GM19455 (cell line): ENCODE results near the gene KDF1.
"Not testable (repeated sequence)": the region's sequence is repeated elsewhere in the genome, so short reads cannot be mapped to it uniquely, and the experiment has no call there.

Source experiments
- ATAC-seq: cut with Tn5 transposase; IDR thresholded peaks from one replicate; pipeline ENCODE4 v1.9.1; 2021; ENCODE audit not compliant: unreplicated experiment

KDF1 gene

DNA sequence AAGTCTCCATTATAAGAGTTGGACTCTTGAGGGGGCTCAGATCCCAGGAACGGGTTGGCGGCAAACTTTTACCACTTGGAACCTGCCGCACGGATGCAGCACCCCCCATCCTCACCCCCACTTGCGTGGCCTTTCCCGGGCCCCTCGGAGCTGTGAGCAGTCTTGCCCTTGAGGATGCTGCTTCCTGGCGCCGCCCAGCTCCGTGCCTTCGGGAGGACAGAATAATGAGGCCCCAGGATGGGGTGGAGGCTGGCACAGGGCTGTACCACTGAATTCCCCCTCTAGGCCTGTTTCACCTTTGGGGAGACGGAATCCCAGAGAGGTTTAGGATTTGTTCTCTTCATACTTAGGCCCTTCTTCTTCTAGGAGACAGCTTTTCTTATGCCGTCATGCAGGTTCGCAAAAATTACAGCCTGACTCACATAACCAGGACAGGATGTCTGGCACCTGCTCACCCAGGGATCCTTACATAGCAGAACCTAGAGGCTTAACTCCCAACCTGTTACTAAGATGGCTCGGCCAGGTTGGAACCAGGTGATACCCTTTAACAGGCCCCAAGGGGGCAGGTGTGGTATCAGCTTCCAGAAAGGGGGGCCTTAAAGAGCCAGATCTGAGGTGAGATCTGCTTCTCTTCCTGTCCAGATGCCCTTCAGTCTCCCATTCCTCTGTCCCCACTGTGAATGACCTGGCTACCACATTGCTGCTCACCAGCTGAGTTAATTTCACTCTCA is 34.7 kb upstream of the KDF1 start:
- ATAC-seq = no peak

DNA sequence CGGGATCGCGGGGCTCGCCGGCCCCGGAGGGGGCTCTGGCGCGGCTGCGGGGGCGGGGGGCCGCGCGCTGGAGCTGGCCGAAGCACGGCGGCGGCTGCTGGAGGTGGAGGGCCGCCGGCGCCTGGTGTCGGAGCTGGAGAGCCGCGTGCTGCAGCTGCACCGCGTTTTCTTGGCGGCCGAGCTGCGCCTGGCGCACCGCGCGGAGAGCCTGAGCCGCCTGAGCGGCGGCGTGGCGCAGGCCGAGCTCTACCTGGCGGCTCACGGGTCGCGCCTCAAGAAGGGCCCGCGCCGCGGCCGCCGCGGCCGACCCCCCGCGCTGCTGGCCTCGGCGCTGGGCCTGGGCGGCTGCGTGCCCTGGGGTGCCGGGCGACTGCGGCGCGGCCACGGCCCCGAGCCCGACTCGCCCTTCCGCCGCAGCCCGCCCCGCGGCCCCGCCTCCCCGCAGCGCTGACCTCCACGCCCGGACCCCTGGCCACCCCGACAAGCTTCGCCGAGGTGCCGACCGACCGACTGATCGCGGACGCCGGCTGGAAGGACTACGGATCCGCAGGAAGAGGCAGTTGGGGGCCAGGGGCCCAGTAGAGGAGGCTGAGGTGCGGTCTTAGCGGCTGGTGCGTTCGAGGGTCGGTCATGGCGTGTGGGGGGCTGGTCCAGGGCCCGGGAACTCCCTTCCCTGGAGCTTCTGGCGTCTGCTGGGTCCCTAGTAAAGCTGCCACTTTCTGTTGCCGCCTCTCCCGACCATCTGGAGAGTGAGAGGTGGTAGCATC is 33.9 kb upstream of the KDF1 start:
- ATAC-seq = no peak

DNA sequence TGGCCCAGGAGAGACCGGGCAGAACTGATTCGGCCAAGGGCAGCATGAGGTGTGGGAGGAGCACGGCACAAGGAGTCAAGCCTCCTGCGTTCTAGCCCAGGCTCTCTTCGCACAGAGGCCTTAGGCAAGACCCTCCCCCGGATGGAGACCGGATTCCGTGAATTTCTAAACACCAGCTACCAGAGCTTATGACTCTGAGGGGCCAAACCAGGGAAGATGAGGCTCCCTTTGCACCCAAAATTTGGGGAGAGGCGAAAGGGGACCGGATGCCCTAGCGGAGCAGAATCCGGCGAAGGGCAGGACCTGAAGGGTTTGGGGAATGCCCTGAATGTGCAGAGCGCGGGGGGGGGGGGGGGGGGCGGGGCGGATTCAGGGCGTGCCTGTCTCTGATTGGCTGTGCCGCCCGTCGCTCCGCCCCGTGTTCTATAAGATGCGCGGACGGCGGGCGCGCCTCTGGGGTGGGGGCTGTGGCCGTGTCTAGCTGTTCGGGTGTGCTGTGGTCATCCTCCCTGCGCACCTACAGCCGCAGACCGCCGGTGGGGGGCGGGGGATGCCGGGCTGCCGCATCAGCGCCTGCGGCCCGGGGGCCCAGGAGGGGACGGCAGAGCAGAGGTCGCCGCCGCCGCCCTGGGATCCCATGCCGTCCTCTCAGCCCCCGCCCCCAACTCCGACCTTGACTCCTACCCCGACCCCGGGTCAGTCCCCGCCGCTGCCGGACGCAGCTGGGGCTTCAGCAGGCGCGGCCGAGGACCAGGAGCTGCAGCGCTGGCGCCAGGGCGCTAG is 33.2 kb upstream of the KDF1 start, which contains the start of gene TRNP1:
TRNP1 (plus strand) TSS at position 456 of the 783 bp plus-strand sequence; CDS start at position 551, 95 bp downstream.
- ATAC-seq = no peak

DNA sequence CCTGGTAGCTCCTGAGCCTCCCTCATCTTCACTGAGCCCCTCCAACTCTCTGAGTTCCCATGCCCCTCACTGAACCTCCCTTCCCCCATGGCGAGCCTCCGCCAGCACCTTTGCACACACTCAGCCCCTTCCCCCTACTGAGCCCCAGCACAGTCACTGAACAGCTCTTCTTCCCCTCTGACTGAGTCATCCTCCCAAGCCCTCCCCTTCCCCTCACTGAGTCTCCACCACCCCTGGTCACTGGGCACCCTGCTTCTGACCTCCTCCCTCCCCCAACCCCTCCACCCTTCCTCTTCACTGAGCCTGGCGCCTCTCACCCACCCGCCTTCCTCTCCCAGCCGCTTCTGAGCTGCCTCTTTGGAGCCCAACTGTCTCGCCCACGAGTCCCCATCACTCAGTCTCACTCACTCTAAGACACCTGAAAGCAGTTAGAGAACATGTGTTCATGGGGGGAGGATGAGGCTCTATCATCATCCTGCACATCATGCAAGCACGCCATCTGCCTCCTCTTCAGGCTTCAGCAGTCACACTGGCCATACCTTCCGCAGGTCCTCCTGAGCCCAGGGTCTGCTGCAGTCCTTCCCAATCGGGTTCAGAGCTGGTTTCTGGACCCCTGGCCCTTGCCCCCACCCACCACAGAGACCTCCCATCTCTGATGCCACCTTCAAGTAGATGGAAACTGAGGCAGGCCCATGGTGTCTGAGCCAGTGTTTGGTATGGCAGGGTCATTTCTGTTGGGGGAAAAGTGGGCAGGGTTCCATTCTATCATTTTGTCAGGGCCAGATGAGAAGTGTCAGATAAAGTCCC is 31.2 kb upstream of the KDF1 start:
- ATAC-seq = no peak

DNA sequence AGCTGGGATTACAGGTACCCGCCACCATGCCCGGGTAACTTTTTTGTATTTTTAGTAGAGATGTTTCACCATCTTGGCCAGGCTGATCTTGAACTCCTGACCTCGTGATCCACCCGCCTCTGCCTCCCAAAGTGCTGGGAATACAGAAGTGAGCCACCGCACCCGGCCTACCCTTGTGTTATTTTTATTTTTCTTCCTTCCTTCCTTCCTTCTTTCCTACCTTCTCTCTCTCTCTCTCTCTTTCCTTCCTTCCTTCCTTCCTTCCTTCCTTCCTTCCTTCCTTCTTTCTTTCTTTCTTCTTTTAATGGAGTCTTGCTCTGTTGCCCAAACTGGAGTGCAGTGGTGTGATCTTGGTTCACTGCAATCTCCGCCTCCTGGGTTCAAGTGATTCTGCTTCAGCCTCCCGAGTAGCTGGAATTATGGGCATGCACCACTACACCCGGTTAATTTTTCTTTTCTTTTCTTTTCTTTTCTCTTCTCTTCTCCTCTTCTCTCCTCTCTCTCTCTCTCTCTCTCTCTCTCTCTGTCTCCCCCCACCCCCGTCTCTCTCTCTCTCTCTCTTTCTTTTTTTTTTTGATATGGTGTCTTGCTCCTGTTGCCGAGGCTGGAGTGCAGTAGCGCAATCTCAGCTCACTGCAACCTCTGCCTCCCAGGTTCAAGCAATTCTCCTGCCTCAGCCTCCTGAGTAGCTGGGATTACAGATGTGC is 29.3 kb upstream of the KDF1 start:
- ATAC-seq = not testable (repeated sequence)

DNA sequence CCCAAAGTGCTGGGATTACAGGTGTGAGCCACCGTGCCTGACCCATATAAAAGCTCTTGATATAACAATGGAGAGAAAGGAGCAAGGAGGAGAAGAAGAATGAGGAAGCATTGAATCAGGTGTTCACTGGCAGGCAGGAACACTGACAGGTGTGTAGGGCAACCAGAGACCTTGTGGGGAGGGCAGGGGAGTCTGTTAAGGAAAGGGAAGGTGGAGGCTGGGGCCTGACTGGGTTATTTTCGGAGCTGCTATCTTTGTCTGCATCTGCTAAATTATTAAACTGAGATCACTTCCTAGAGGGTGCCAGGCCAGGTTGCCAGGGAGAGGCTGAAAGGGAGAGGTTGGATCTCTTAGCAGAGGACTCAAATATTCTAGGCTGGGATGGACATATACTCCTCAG is 26.4 kb upstream of the KDF1 start:
- ATAC-seq = no peak

DNA sequence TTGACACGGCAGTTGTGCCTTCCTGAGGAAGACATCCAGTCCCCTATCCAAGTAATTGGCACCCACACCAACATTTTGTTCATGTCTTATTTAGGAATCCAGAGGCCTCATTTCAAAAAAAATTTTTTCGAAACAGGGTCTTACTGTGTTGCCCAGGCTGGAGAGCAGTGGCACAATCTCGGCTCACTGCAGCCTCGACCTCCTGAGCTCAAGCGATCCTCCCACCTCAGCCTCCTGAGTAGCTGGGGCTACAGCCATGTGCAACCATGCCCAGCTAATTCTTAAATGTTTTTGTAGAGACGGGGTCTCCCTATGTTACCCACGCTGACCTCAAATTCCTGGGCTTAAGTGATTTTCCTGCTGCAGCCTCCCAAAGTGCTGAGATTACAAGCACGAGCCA is 24.0 kb upstream of the KDF1 start:
- no peak for ATAC-seq

DNA sequence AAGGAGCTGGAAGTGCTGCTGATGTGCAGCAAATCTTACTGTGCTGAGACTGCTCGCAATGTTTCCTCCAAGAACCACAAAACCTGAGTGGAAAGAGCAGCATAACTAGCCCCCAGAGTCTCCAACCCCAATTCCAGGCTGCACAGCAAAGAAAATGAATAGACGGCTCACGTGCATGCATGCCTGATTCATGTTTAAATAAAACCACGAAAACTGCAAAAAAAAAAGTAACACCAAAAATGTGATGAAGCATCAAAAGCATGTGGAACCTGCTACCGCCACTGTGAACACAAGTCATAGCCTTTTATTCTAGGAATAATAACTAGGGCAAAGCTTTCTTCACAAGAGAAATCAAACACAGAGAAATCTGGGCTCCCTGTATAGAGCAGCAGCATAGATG is 23.6 kb upstream of the KDF1 start:
- no peak for ATAC-seq

DNA sequence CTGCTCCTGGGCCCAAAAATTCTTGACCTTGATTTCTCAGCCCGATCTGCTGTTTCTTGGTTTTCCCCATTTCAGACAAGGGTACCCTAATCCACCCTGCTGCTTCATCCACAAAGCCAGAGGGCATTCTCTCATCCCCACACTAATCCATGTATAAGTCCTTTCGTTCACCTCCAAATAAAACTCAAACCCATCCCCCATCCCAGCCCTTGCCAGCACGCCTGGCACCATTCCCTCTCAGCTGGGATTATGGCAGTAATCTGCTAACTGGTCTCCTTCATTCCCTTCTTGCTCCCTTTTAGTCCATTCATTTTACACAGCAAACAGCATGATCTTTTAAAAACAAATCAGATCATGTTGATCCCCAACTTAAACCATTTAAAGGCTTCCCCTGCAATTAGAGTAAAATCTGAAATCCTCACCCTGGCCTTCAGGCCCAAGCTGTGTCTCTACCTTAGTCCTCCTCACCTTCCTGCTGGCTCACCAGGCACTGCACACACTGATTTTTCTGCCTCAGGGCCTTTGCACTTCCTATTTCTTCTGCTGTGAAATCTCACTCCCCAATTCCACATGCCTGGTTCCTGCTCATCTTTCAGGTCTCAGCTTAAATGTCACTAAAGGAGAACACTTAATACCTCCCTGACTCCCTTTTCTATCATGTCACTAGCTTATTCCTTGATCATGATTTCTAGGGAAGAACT is 21.0 kb upstream of the KDF1 start:
- ATAC-seq = no peak

DNA sequence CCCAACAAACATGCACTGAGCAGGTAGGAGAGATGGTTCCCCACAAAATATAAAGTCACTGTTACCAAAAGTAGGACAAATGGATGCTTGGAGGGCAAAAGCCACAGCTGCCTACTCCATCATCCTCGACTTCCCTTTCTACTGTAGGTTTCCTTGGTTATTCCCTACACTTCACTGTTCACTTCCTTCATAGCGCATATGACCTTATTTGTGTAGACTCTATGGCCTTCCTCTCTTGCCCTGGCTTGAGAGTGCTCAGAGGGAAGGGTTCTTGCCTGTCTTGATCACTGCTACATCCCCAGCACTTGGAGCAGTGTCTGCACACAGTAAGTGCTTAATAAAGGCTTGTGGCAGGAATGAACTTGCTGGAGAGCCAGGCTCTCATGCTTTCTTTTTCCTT is 18.6 kb upstream of the KDF1 start:
- no peak for ATAC-seq

DNA sequence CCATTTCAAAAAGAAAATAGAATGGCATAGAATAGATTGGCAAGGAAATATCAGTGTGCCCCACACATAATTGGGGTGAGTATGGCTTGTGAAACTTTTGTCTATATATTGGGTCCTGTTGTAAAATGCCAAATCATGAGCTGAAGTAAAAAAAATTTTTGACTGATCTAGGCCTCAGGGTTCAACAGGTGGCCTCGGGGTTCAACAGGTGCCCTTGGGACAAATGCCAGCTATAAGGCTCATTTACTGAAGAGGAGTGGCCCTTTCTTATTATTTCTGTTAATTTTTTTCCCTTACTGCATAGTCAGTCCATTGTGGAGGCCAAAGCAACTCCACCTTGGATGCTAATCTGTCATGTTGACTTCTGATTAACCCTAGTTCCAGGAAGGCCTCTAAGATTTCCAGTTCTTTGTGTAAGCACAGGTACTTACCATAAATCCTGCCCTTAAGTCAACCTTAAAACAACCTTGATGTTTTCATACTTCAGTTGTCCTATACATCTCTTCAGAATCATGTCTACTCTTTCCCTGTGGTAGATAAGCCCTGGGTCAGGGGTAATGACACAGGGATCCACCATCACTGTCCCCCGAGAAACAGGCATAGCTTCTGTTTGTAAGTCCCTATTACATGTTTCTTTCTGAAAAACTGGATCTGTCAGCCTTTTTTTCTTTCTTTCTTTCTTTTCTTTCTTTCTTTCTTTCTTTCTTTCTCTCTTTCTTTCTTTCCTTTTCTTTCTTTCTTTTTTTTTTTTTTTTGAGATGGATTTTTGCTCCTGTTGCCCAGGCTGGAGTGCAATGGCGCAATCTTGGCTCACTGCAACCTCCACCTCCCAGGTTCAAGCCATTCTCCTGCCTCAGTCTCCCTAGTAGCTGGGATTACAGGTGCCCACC is 16.6 kb upstream of the KDF1 start:
- no peak for ATAC-seq

DNA sequence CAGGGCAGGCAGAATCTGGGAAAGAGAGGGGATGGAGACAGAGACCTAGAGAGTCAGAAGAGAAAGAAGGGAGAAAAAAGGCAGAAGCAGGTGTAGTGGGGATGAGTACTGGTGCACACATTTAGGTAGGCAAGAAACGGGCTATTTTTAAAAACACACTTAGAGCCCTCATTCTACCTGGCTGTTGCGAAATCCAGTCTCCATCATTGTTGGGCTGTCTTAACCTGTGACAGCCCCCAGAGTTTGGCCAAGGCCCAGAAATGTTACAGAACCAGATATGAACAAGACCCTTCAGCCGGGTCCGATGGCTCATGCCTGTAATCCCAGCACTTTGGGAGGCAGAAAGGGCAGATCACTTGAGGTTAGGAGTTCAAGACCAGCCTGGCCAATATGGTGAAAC is 12.6 kb upstream of the KDF1 start:
- no peak for ATAC-seq

DNA sequence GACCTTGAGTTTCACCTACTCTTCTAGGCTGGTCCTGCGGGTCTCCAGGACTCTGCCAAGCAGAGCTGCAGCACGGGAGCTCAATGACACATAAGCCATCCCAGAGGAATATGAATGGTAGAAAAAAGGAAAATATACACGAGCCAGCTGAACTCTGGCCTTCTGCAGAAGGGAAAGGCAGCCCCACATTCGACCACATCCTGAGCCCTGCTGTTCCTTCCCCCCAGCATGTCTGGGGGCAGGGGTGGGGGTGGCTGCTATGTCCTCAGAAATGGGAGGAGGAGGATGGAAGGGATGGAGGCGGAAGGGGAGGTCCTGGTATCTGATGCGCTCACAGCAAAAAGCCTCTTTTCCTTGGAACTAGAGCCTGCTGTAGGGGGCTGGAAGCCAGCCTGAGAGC is 12.1 kb upstream of the KDF1 start:
- ATAC-seq = no peak

DNA sequence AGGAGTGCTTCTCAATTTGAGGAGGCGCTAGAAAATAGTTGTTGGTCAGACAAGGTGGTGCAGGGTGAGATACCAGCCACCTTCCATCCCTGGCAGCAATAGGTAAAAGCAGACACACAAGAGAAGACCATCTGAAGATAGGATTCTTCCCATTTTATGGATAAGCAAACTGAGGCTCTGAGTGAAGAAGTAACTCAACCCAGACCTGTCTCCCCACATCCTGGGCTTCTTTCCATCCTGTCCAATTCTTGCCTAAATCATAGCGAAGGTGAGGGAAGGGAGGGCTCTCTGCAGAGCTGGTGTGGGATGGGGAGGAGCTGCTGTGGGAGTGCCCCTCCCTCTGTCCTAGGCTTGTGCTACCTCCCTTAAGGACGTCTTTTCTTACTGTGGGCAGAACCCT is 11.3 kb upstream of the KDF1 start:
- ATAC-seq = no peak

DNA sequence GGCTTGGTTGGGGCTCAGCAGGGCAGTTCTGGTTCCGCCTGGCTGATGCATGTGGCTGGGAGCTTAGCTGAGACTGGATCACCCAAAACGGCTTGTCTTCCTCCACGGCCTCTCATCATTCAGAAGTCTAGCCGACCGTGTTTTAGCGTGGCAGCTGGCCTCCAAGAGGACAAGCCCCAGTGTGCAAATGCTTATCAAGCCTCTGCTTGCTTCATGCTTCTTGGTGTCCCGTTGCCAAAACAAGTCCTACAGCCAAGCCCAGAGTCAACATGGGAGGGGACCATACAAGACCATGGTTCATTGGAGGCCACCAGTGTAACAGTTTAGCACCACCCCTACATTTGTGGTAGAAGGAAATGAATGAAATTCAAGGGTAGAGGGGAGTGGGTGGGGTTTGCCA is 10.5 kb upstream of the KDF1 start:
- ATAC-seq = no peak

DNA sequence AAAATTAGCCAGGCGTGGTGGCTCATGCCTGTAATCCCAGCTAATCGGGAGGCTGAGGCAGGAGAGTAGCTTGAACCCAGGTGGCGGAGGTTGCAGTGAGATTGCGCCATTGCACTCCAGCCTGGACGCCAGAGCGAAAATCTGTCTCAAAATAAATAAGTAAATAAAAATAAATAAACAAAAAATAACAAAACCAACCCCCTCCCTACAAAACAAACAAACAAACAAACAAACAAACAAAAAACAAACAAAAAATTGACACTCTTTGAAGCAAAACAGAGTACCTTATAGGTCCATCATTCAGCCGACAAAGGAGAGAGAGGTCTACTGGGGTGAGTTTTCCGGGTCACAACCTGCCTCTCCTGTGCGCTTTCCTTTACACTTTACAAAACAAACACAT is 5.4 kb upstream of the KDF1 start:
- no peak for ATAC-seq

DNA sequence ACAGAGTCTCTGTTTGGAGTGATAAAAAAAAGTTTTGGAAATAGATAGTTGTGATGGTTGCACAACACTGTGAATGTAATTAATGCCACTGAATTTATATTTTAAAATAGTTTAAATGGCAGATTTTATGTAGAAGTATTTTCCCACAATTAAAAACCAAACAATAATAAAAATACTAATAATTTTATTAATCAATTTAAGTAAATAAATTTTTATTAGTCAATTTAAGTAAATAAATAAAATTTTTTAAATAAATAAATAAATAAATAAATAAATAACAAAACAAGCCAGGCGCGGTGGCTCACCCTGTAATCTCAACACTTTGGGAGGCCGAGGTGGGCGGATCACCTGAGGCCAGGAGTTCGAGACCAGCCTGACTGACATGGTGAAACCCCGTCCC is 4.9 kb upstream of the KDF1 start:
- ATAC-seq = no peak

DNA sequence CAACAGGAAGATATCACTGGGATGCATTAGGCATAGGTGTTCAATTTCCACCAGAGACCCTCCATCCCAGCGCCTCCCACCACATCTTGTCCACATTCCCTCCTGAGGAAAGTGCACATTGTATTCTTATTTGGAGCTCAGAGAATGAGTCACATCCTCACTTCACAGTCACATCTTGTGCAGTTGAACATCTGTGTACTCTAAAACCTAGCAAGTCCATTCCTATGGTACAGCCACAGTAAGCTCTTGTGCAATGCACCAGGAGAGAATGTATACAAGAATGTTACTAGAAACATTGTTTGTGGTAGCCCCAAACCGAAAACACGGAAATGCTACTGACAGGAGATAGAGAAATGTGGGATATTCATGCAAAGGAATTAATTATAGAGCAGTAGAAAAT is 1.6 kb upstream of the KDF1 start:
- no peak for ATAC-seq

DNA sequence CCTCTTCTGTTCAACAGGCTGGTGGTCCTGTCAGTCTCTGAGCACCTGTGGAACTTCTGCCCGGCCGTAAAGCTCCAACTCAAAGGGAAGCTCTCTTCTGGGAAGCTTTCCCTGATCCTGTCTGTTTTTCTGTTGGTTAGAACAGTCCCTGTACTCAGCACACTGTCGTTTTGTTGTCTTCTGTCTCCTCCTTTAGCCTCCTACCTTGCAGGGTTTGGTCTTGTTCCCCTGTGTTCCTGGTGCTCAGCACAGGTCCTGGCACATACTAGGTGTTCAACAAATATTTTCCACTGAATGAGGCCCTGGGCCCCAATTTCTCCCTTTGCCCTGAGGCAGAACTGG is 328 bp upstream of the KDF1 start:
- ATAC-seq = no peak
